HG02759 (cell line): Measurements from ENCODE around the gene STAM.

Source experiments
- ATAC-seq: cut with Tn5 transposase; IDR thresholded peaks from one replicate; pipeline ENCODE4 v1.9.1; 2021; ENCODE audit warnings: mild to moderate bottlenecking, moderate library complexity; ENCODE audit not compliant: unreplicated experiment

STAM gene

GRCh38 chr10:17758200-17758599, 114.2 kb downstream of the STAM start:
- ATAC-seq: no peak

GRCh38 chr10:17758896-17759295, 114.9 kb downstream of the STAM start:
- no peak for ATAC-seq

GRCh38 chr10:17764142-17764541, 120.2 kb downstream of the STAM start:
- ATAC-seq: no peak

- no peak for ATAC-seq
Observed at GRCh38 chr10:17765602-17766001, 121.7 kb downstream of the STAM start.
